Forelimb muscle (tissue), 1 donor: ENCODE data around the gene DHX34. TPM values are rescaled to one million over a fixed set of nuclear protein-coding genes. Genes with fewer than 3 reads are reported as not detected.
"Not testable (repeated sequence)": the region's sequence is repeated elsewhere in the genome, so short reads cannot be mapped to it uniquely, and the experiment has no call there.

Experiments used
- DNase-seq: peaks from one replicate; pipeline ENCODE4 v3.0.0-alpha.2; 2013; ENCODE audit warnings: low read depth
- polyA plus RNA-seq: library from polyadenylated mRNA; unstranded; fragments of 120-200 nt; gene quantifications from one replicate; pipeline ENCODE4 v1.2.1, GENCODE V29; 2013; ENCODE audit not compliant: insufficient read length

Gene DHX34
- polyA plus RNA-seq, 1 donor, result 9.9 TPM

DNA sequence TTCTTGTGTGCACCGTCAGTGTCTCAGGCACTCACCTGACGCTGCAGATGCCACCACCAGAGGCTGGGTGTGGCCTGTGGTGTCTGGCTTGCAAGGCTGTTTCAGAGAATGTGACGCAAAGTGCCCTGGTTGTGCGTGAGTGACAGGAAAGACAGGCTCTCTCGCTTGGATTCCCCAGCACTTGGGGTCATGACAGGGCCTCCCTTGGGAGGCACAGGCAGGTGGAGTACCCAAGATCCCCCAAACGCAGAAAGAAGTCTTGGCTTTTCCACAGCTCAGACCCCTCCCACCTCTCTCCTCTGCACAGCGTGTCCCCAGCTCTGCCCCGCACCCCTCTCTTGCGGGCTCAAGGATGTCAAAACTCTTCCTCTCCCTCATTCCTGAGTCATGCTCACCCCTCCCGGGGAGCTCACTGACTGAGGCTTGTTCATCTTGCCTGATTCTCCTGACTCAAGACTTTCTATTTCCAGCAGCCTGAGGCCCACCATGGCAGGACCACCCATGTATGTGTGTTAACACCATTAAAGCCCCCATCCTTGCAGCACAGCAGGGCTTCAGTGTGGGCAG lies 21.0 kb downstream of the DHX34 start:
- no peak for DNase-seq

GRCh38 chr19:47371261-47371660 lies 22.1 kb downstream of the DHX34 start:
- DNase-seq, result no peak

DNA sequence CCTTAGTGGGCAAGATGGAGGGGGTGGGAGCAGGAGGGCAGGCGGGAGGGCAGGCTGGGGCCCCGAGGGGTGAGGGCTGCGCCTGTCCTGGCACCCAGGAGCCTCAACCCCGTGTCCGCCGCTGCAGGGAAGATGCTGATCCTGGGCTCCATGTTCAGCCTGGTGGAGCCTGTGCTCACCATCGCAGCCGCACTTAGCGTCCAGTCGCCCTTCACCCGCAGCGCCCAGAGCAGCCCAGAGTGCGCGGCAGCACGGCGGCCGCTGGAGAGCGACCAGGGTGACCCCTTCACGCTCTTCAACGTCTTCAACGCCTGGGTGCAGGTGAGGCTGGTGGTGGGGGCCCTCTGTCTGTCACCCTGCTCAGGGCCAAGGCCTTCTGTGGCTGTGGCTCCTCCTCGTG lies 23.5 kb downstream of the DHX34 start:
- no peak for DNase-seq

DNA sequence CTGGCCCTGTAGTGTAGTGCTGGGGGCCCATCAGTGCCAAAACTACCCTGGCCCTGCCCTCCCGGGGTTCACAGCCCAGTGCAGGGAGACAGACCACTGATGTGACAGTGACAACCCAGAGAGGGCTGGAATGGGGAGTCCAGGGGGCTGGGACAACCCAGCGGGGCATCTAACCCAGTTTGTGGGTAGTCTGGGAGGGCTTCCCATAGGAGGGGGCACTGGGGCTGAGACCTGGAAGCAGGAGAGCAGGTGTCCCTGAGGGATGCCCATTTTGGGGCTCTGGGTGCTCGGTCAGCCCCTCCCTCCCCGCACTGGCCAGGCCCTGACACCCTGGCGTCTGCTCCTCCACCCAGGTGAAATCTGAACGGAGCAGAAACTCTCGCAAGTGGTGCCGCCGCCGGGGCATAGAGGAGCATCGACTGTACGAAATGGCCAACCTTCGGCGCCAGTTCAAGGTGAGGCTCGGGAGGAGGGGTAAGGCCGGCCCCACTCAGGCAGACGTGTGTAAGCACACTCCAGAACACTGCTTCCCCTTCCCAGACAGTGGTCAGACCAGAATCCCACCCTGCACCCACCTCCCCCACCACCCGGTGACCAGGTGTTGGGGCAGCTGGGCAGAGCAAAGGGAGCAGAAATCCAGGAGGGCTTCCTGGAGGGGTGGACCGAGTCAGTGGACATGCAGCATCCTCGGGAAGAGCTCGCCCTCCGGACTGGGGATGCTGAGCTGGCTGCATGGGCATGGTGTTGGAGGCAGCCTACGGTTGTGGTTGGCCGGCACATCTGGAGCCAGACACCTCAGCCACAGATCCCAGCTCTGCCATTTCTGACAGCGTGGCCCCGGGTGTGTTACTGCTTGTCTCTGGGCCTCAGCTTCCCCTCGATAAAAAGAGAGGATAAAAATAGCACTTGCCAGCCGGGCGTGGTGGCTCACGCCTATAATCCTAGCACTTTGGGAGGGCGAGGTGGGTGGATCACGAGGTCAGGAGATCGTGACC lies 24.4 kb downstream of the DHX34 start:
- DNase-seq, result no peak

- no peak for DNase-seq
These were observed 26.0 kb downstream of the DHX34 start for GRCh38 chr19:47374876-47375693.

DNA sequence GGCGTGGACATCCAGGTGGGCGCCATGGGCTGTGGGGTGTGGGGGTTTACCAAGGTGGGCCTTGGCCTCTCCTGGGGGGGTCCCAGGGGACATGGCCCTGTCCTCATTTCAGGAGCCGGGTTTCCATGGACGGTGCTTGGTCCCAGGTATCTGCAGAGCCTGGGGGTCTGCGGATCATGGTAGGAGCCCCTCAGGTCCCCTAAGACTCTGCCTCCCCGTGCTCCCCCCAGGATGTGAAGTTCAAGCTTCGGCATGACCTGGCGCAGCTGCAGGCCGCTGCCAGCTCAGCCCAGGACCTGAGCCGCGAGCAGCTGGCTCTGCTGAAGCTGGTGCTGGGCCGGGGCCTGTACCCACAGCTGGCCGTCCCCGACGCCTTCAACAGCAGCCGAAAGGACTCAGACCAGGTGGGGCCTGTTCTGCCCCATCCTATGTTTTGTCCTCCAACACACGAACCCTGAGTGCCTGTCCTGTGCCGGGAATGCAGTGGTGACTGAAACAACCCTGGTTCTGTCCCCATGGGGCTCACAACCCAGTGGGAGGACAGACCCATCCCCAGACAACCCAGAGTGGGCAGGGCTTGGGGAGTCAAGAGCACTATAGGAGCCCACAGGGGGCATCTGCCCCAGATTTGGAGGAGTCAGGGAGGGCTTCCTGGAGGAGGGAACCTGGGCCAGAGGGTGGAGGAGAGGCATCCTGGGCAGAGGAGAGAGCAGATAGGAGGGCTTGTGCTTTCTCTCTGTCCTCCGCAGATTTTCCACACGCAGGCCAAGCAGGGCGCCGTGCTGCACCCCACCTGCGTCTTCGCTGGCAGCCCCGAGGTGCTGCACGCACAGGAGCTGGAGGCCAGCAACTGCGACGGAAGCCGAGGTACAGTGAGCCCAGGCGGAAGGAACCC lies 26.8 kb downstream of the DHX34 start:
- DNase-seq, result no peak

- no peak for DNase-seq
These were observed 27.6 kb downstream of the DHX34 start for GRCh38 chr19:47376589-47377144.

DNA sequence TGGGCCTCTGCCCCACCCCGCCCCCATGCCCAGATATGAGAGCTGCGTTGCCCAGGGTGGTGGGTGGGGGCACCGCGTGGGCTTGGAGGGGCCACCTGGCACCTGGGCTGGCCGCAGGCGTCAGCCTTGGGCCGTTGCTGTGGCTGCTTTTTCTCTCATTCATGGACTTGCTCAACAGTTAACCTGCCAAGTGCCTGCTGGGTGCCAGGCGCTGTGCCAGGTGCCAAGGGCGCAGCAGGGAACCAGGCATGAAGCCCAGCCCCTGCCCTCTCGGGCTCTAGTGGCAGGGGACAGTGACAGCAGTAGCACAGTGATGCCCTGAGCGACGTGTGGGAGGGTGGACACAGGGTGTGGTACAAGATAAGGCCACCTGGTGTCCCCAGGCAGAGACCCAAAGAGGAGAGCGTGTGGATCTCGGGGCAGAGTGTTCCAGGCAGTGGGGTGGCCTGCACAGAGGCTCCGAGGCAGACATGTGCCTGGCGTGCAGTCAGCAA lies 28.1 kb downstream of the DHX34 start:
- DNase-seq, result no peak

DNA sequence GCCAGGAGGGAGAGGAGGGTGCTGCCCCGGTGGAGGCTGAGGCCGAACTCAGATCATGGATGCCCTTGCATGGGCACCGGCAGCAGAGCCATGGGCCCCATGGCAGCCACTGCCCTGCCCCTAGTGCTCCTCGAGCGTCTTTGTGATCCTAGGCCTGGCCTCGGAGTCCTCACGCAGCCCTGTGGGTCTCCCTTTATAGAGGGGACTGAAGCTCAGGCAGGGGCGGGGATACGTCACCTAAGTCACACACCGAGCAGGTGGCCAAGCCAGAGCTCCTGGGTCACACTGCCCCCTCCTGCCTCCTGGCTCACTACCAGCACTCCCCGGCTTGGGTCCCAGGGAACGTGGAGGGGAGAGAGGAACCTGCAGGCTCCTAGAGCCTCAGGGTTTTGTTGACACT lies 28.7 kb downstream of the DHX34 start:
- DNase-seq, result no peak

DNA sequence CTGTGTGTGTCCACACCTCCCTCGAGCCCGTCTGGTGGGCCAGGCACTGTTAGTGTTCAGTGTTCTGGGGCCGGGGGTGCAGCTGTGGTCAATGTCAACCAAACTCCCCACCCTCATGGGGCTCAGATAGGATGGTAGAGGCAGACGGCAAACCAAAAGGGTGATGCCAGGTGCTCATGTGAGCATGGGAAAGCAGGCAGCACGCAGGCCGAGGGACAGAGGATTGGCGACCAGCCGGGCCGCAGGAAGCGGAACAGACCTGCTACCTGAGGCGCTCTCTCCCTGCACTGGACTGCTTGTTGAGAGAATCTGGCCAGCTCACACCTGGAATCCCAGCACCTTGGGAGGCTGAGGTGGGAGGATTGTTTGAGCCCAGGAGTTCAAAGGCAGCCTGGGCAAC lies 29.1 kb downstream of the DHX34 start:
- DNase-seq, result no peak

DNA sequence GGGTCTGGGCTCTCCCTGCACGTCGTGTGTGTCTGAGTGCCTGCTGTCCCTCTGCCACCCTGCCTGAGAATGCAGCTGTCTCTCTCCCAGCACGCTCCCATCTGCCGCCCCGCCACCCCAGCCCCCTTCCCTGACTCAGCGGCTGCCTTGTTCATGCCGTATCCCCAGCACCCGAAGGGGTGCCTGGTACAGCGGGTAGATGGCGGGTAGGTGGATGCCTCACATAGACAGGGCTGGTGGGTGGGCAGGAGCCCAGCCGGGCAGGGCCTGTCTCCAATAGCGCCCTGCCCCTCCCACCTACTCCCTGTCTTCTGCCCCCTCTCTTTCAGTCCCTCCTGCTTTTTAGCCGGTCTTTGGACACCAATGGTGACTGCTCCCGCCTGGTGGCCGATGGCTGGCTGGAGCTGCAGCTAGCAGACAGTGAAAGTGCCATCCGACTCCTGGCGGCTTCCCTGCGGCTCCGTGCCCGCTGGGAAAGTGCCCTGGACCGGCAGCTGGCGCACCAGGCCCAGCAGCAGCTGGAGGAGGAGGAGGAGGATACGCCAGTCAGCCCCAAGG lies 30.3 kb downstream of the DHX34 start:
- no peak for DNase-seq

GRCh38 chr19:47380559-47380958 lies 31.4 kb downstream of the DHX34 start:
- no peak for DNase-seq

DNA sequence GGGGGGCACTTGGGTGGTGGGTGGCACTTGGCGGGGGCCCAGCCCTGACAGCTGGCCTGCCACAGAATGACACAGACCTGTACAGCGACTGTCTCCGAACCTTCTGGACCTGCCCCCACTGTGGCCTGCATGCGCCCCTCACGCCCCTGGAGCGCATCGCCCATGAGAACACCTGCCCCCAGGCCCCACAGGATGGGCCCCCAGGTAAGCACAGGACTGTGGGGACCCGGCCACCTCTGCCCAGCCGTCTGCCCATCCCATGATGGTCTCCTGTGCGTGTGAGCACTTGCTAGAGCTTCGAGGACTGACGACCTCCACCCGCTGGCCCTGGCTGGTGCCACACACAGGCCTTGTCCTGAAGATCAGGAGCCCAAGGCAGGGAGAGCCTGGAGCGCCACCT lies 32.0 kb downstream of the DHX34 start:
- DNase-seq, result no peak

DNA sequence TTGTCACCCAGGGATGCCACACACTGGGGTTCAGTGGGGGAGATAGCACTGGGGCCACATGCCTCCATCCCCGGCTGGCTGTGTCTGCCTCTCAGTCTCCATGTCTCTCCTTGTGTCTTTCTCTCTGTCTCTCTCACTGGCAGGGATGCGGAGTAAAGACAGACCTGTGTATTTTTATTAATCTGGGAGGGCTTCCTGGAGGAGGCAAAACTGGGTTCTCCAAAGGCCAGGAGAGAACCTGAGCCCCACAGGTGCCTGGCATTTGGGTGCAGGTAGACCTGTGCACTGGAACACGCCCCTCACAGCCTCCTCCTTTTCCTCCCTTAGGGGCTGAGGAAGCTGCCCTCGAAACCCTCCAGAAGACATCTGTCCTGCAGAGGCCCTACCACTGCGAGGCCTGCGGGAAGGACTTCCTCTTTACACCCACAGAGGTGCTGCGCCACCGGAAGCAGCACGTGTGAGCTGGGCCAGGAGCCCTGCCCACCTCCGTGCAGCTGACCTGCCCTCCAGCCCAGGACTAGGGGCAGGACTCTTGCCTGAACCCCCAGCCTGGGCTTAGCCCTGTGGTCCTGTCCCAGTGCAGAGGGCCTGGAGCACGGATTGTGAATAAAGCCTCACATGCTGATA lies 32.7 kb downstream of the DHX34 start:
- no peak for DNase-seq

GRCh38 chr19:47383890-47384289 lies 34.8 kb downstream of the DHX34 start:
- not testable (repeated sequence) for DNase-seq

DNA sequence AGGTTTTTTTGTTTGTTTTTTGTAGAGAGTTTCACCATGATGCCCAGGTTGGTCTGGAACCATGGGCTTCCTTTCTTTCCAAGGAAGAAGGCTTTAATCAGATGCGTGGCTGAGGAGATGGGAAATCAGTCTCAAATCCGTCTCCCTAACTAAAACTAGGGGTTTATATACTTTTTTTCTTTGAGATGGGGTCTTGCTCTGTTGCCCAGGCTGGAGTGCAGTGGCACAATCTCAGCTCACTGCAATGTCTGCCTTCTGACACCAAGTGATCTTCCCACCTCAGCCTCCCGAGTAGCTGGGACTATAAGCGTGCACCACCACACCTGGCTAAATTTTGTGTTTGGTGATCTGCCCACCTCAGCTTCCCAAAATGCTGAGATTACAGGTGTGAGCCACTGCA lies 35.4 kb downstream of the DHX34 start:
- DNase-seq, result not testable (repeated sequence)

- not testable (repeated sequence) for DNase-seq
These were observed 37.5 kb downstream of the DHX34 start for GRCh38 chr19:47386582-47386981.

DNA sequence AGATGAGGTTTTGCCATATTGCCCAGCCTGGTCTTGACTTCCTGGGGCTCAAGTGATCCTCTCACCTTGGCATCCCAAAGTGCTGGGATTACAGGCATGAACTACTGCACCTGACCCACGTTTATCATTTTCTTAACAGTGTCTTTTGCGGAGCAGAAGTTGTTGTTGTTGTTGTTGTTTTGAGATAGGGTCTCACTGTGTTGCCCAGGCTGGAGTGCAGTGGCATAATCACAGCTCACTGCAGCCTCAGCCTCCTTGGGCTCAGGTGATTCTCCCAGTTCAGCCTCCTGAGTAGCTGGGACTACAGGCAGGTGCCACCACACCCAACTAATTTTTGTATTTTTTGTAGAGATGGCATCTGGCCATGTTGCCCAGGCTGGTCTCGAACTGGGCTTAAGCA lies 38.5 kb downstream of the DHX34 start:
- DNase-seq, result not testable (repeated sequence)

DNA sequence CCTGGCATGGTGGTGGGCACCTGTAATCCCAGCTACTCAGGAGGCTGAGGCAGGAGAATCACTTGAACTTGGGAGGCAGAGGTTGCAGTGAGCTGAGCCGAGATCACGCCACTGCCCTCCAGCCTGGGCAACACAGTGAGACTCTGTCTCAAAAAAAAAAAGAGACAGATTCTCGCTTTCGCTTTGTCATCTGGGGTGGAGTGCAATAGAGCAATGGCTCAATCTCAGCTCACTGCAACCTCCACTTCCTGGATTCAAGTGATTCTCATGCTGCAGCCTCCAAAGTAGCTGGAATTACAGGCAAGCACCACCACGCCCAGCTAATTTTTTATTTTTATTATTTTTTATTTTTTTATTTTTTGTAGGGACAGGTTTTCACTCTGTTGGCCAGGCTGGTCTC lies 39.6 kb downstream of the DHX34 start:
- not testable (repeated sequence) for DNase-seq

- DNase-seq, result no peak
These were observed 40.0 kb downstream of the DHX34 start for GRCh38 chr19:47389150-47389556.
